Gastrocnemius medialis (tissue), 4 donors: ENCODE results near the gene DELE1. TPM values are rescaled to one million over a fixed set of nuclear protein-coding genes. Genes with fewer than 3 reads are reported as not detected.

Source experiments
- ATAC-seq, 2 donors: fragments of 150-250 bp; one replicate each; pipeline ENCODE4 v1.9.1; 2016
- DNase-seq, 2 donors: peaks; one replicate each; pipeline ENCODE4 v3.0.0-alpha.2; 2019
- H3K27ac ChIP-seq, 4 donors: fragments of 200-600 bp; sonication (generic); 1 replicate in 1 of 4; 2 replicates in 3 of 4; pipeline ENCODE4 v1.5.1; 2016 to 2018; ENCODE audit warnings: mild to moderate bottlenecking in 2 of 4, moderate library complexity in 1 of 4
- H3K27me3 ChIP-seq, 3 donors: fragments of 200-600 bp; sonication (generic) in 2 of 3; 1 replicate in 1 of 3; 2 replicates in 2 of 3; pipeline versions ENCODE4 v1.5.1 to v1.6.0; 2016 to 2019; ENCODE audit warnings: mild to moderate bottlenecking in 1 of 3, moderate library complexity in 1 of 3
- H3K36me3 ChIP-seq, 2 donors: fragments of 200-600 bp; sonication (generic) in 1 of 2; one replicate each; pipeline ENCODE4 v1.5.1; 2017 to 2018
- H3K4me1 ChIP-seq, 2 donors: fragments of 200-600 bp; sonication (generic) in 1 of 2; one replicate each; pipeline ENCODE4 v1.5.1; 2016 to 2017; ENCODE audit warnings: mild to moderate bottlenecking in 2 of 2
- H3K4me3 ChIP-seq, 4 donors: fragments of 200-600 bp; sonication (generic) in 3 of 4; 1 replicate in 1 of 4; 2 replicates in 3 of 4; pipeline ENCODE4 v1.5.1; 2016 to 2019; ENCODE audit warnings: mild to moderate bottlenecking in 2 of 4
- H3K9me3 ChIP-seq, 3 donors: fragments of 200-600 bp; sonication (generic) in 2 of 3; 1 replicate in 1 of 3; 2 replicates in 2 of 3; pipeline ENCODE4 v1.5.1; 2016 to 2019
- POLR2A ChIP-seq, 2 donors: fragments of 450-650 bp; IDR thresholded peaks; one replicate each; pipeline ENCODE4 v1.6.1; 2017; ENCODE audit warnings: antibody characterized with exemption in 2 of 2, mild to moderate bottlenecking in 2 of 2, moderate library complexity in 2 of 2
- in situ Hi-C, 4 donors: fragments of 200-750 bp; cut with MboI; loops; one replicate each; pipeline versions ENCODE4 v1.15.0 to v1.8.0; 2017; ENCODE audit warnings: low sequenced_read_pairs in 4 of 4
- intact Hi-C: fragments of 100-400 bp; cut with DNase I; formaldehyde crosslinking; loops from one replicate; pipeline ENCODE4 v1.15.1; 2023; ENCODE audit warnings: low total_unique reads
- total RNA-seq, 4 donors: library from RNA; depleted of rRNA; stranded (reverse); fragments of >200 nt; gene quantifications; one replicate each; pipeline versions ENCODE4 v1.1.0 to v1.2.3, GENCODE V29; 2016
- TF ChIP-seq, protein P1 (sequence below), 5 experiments: fragments of 450-650 bp in 3 of 5; fragments of 200-600 bp in 2 of 5; sonication (generic) in 2 of 5; IDR thresholded peaks in 4 of 5; conservative IDR thresholded peaks in 1 of 5; 1 replicate in 4 of 5; 2 replicates in 1 of 5; pipeline ENCODE4 v1.5.1; 2016 to 2019; ENCODE audit warnings: antibody characterized with exemption in 5 of 5, mild to moderate bottlenecking in 3 of 5, moderate library complexity in 3 of 5

The DELE1 gene
- total RNA-seq, 4 donors from 2014 or later: 31.3 to 91.6 (median 52.4) TPM

DNA sequence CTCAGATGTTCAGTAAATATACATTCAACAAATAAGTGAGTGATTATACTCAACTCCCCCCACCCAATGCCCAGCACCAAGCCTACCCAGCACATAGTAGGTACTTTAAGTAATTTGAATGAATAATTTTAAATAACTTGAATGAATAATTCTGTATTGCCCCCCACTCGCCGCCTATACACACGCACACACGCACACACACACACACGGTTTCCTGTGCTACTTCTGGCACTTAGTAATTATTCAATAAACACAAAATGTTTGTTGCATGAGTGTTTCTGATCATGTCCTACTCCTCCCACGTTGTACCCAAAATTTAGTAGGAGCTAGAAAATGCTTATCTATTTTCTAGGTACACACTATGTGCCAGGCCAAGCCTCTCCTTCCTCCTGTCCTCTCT lies 18.1 kb downstream of the DELE1 start:
- Histone ChIP-seq H3K36me3 (peaks cover 0 to 24% of the 10 kb centered on the region in 2 donors), H3K27me3 (no peaks in the 10 kb centered on the region), H3K9me3 (no peaks in the 10 kb centered on the region), H3K4me1 (peaks cover 14 to 27% of the 10 kb centered on the region in 2 donors), H3K27ac (peak overlapping the region in 3 of 4 donors; percentile 8 to 53 (median 19)), H3K4me3 (no peak overlapping the region)
- in situ Hi-C loops (no loop called here), intact Hi-C loops (no loop called here)
- DNase-seq (no peak), ATAC-seq (no peak)
- TF ChIP-seq POLR2A (IDR thresholded peaks at IDR 0.05): no peak
- TF ChIP-seq, protein P1, sequence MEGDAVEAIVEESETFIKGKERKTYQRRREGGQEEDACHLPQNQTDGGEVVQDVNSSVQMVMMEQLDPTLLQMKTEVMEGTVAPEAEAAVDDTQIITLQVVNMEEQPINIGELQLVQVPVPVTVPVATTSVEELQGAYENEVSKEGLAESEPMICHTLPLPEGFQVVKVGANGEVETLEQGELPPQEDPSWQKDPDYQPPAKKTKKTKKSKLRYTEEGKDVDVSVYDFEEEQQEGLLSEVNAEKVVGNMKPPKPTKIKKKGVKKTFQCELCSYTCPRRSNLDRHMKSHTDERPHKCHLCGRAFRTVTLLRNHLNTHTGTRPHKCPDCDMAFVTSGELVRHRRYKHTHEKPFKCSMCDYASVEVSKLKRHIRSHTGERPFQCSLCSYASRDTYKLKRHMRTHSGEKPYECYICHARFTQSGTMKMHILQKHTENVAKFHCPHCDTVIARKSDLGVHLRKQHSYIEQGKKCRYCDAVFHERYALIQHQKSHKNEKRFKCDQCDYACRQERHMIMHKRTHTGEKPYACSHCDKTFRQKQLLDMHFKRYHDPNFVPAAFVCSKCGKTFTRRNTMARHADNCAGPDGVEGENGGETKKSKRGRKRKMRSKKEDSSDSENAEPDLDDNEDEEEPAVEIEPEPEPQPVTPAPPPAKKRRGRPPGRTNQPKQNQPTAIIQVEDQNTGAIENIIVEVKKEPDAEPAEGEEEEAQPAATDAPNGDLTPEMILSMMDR (IDR thresholded peaks at IDR 0.05 in 4 of 5, conservative IDR thresholded peaks at IDR 0.05 in 1 of 5): no peak

DNA sequence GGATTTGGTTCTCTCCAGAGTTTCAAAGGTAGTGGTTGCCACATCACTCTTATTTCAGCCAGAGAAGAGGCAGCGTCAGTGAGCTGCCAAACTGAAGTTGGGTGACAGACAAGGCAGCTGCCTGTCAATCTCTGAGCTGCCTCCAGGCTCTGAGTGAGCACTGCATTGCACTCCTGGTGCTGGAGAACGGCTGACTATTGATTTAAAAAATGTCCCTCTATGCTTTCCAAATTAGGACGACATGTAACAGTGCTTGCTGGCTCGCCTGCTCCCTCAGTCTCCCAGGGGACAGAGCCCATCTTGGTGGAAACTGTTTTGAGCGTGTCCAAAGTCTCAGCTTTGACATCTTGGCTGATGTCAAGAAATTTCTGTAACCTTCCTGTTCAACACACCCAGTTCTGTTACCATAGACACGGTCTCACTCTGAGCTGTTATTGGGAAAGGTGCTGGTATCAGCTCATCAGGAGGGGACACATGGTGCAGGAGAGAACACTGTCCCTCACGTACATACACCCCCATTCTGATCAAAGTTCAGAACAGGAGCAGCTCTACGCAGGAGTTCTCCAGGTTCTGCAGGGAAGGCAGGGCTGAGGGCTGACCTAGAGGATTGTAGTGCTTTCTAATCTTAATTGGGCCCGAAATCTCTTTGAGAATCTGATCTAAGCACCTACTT lies 18.6 kb downstream of the DELE1 start:
- TF ChIP-seq POLR2A (IDR thresholded peaks at IDR 0.05): no peak
- TF ChIP-seq, protein P1 (IDR thresholded peaks at IDR 0.05 in 4 of 5, conservative IDR thresholded peaks at IDR 0.05 in 1 of 5): no peak
- intact Hi-C loops (no loop called here), in situ Hi-C loops (no loop called here)
- Histone ChIP-seq H3K27ac (peak overlapping the region; percentile 4 to 53 (median 14)), H3K4me3 (no peak overlapping the region), H3K27me3 (peaks cover 0 to 4% (median 0%) of the 10 kb centered on the region in 3 donors), H3K4me1 (peaks cover 14 to 27% of the 10 kb centered on the region in 2 donors), H3K9me3 (no peaks in the 10 kb centered on the region), H3K36me3 (peaks cover 0 to 19% of the 10 kb centered on the region in 2 donors)
- ATAC-seq (peak; percentile 93 to 94), DNase-seq (peak in 1 of 2 donors; percentile 58)

DNA sequence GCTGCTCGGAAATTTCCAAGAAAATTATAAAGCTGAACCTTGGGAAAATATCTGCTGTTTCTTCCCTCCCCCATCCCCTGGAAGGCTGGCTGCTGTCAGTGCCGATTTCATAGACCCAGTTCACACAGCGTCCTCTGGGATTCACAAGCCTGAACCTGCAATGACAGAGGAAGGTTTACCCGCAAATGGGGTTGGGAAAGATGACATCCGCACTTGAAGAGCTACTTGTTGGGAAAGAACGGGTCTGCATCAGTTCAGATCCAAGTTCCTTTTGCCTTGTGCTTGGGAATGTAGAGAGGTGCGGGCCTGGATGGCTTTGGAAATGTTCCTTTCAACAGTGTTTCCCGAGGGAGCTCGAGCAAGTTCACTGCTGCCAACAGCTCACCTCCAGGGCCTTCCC lies 20.4 kb downstream of the DELE1 start:
- no peaks in the 10 kb centered on the region for H3K9me3 ChIP-seq
- no peak overlapping the region for H3K4me3 ChIP-seq
- no peak for DNase-seq
- in situ Hi-C loops: no loop called here
- peaks cover 14 to 32% of the 10 kb centered on the region in 2 donors for H3K4me1 ChIP-seq
- H3K27ac ChIP-seq: no peak overlapping the region
- H3K27me3 ChIP-seq: peaks cover 0 to 5% (median 5%) of the 10 kb centered on the region in 3 donors
- TF ChIP-seq POLR2A (IDR thresholded peaks at IDR 0.05): no peak
- TF ChIP-seq, protein P1 (IDR thresholded peaks at IDR 0.05 in 4 of 5, conservative IDR thresholded peaks at IDR 0.05 in 1 of 5): no peak
- peaks cover 0 to 5% of the 10 kb centered on the region in 2 donors for H3K36me3 ChIP-seq
- intact Hi-C loops: no loop called here
- ATAC-seq: no peak

DNA sequence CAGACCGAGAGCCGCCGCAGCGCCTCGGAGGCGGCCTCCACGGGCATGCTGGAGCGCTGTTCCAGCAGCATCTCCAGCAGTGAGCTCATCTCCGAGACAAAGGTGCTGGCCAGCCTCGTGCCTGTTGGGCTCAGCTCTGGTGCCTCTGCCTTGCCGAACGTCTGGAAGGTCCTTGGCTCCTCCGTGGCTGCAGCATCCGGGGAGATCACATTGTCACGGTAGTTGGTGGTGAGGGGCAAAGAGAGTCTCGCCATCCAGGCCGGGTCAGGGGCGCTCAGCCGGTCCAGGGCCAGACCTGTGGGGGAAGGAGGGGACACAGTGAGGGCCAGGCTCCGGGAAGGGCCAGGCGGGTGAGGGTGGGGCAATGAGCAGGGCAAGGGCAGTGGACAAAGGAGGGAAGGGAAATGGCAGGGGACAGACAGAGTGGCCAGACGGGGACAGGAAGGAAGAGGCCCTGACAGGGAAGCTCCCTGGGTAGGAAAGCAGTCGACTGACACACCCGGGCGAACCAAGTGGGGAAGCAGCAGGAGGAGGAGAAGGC lies 21.9 kb downstream of the DELE1 start:
- H3K27ac ChIP-seq: no peak overlapping the region
- in situ Hi-C loops: no loop called here
- H3K4me1 ChIP-seq: peaks cover 14 to 32% of the 10 kb centered on the region in 2 donors
- peaks cover 0 to 5% (median 5%) of the 10 kb centered on the region in 3 donors for H3K27me3 ChIP-seq
- no peaks in the 10 kb centered on the region for H3K36me3 ChIP-seq
- intact Hi-C loops: no loop called here
- TF ChIP-seq POLR2A (IDR thresholded peaks at IDR 0.05): no peak
- TF ChIP-seq, protein P1 (IDR thresholded peaks at IDR 0.05 in 4 of 5, conservative IDR thresholded peaks at IDR 0.05 in 1 of 5): no peak
- peak in 1 of 2 donors; percentile 31 for DNase-seq
- ATAC-seq: no peak
- H3K4me3 ChIP-seq: no peak overlapping the region
- H3K9me3 ChIP-seq: no peaks in the 10 kb centered on the region
